Measurements from ENCODE around the gene ALDH1B1. TPM values are rescaled to one million over a fixed set of nuclear protein-coding genes. Genes with fewer than 3 reads are reported as not detected.
A peak's percentile ranks its signal among the peaks of the same experiment; 100 is the strongest.

The ALDH1B1 gene
- total and polyA plus RNA-seq, 2 of the 13 experiments (the other 11 are each of a cell fraction or from before 2014, with no cell fraction given), result 45.1 to 125 TPM

GRCh38 chr9:38386319-38386895, 6.1 kb upstream of the ALDH1B1 start (continued):
- TF ChIP-seq PHF8 (CRISPR knock-in tag; IDR thresholded peaks at IDR 0.05) (no peak; the same call in 1 of the 2 replicates), LBX2 (CRISPR knock-in tag; IDR thresholded peaks at IDR 0.05; ENCODE audit: borderline replicate concordance) (no peak), ZNF674 (CRISPR knock-in tag; IDR thresholded peaks at IDR 0.05; ENCODE audit: low read depth) (no peak), ZNF678 (CRISPR knock-in tag; IDR thresholded peaks at IDR 0.05) (no peak), SIN3A (IDR thresholded peaks at IDR 0.05; ENCODE audit: borderline replicate concordance, low read depth, low read length) (no peak), MBD4 (IDR thresholded peaks at IDR 0.05; ENCODE audit: borderline replicate concordance, low read length) (no peak), CHD4 (IDR thresholded peaks at IDR 0.05; ENCODE audit: borderline replicate concordance, low read length) (no peak), ZSCAN21 (CRISPR knock-in tag; IDR thresholded peaks at IDR 0.05; ENCODE audit: borderline replicate concordance) (peak; percentile 29; the same call in 1 of the 2 replicates), HDAC2 (CRISPR knock-in tag; IDR thresholded peaks at IDR 0.05) (peak; percentile 69), ZNF790 (CRISPR knock-in tag; IDR thresholded peaks at IDR 0.05; ENCODE audit: borderline replicate concordance) (no peak), ZNF343 (CRISPR knock-in tag; IDR thresholded peaks at IDR 0.05) (no peak), NONO (IDR thresholded peaks at IDR 0.05) (no peak), NONO (CRISPR knock-in tag; conservative IDR thresholded peaks at IDR 0.05) (0 out of 2 replicates have a peak, but pooled peaks have one; percentile 29), RAD51 (IDR thresholded peaks at IDR 0.05; ENCODE audit: borderline replicate concordance) (no peak), ZNF800 (CRISPR knock-in tag; IDR thresholded peaks at IDR 0.05) (no peak), RBM22 (optimal IDR thresholded peaks at IDR 0.05; ENCODE audit: low read length) (no peak)
- TF ChIP-seq, protein P1, sequence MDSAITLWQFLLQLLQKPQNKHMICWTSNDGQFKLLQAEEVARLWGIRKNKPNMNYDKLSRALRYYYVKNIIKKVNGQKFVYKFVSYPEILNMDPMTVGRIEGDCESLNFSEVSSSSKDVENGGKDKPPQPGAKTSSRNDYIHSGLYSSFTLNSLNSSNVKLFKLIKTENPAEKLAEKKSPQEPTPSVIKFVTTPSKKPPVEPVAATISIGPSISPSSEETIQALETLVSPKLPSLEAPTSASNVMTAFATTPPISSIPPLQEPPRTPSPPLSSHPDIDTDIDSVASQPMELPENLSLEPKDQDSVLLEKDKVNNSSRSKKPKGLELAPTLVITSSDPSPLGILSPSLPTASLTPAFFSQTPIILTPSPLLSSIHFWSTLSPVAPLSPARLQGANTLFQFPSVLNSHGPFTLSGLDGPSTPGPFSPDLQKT (CRISPR knock-in tag; IDR thresholded peaks at IDR 0.05; ENCODE audit: borderline replicate concordance), result no peak
- TF ChIP-seq, protein P2, sequence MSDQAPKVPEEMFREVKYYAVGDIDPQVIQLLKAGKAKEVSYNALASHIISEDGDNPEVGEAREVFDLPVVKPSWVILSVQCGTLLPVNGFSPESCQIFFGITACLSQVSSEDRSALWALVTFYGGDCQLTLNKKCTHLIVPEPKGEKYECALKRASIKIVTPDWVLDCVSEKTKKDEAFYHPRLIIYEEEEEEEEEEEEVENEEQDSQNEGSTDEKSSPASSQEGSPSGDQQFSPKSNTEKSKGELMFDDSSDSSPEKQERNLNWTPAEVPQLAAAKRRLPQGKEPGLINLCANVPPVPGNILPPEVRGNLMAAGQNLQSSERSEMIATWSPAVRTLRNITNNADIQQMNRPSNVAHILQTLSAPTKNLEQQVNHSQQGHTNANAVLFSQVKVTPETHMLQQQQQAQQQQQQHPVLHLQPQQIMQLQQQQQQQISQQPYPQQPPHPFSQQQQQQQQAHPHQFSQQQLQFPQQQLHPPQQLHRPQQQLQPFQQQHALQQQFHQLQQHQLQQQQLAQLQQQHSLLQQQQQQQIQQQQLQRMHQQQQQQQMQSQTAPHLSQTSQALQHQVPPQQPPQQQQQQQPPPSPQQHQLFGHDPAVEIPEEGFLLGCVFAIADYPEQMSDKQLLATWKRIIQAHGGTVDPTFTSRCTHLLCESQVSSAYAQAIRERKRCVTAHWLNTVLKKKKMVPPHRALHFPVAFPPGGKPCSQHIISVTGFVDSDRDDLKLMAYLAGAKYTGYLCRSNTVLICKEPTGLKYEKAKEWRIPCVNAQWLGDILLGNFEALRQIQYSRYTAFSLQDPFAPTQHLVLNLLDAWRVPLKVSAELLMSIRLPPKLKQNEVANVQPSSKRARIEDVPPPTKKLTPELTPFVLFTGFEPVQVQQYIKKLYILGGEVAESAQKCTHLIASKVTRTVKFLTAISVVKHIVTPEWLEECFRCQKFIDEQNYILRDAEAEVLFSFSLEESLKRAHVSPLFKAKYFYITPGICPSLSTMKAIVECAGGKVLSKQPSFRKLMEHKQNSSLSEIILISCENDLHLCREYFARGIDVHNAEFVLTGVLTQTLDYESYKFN (CRISPR knock-in tag; conservative IDR thresholded peaks at IDR 0.05), result peak; percentile 94
- TF ChIP-seq, protein P3, sequence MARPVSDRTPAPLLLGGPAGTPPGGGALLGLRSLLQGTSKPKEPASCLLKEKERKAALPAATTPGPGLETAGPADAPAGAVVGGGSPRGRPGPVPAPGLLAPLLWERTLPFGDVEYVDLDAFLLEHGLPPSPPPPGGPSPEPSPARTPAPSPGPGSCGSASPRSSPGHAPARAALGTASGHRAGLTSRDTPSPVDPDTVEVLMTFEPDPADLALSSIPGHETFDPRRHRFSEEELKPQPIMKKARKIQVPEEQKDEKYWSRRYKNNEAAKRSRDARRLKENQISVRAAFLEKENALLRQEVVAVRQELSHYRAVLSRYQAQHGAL (CRISPR knock-in tag; IDR thresholded peaks at IDR 0.05; ENCODE audit: not compliant biosample characterization), result no peak

Data from HepG2 (cell line).